OCI-LY7 (cell line): ENCODE results near the gene NSRP1.

Experiments used
- CTCF ChIP-seq: fragments of 200-600 bp; sonication (generic); conservative IDR thresholded peaks from 2 replicates; pipeline ENCODE4 v1.5.1; 2014; ENCODE audit warnings: mild to moderate bottlenecking, antibody characterized with exemption, low read length, moderate library complexity, mixed read lengths
- EZH2phosphoT487 ChIP-seq: fragments of 200-600 bp; sonication (generic); IDR thresholded peaks from 2 replicates; pipeline ENCODE4 v1.6.1; 2018; ENCODE audit warnings: low read depth, borderline replicate concordance, mild to moderate bottlenecking, mixed run types, antibody characterized with exemption, low read length, moderate library complexity, mixed read lengths

GRCh38 chr17:30148376-30148775 lies 31.8 kb downstream of the NSRP1 start:
- no peak for TF ChIP-seq CTCF
- no peak for TF ChIP-seq EZH2phosphoT487
